NCI-H128 (cell line): ENCODE data around the gene RPL36AL.
"Not testable (repeated sequence)": the region's sequence is repeated elsewhere in the genome, so short reads cannot be mapped to it uniquely, and the experiment has no call there.

Source experiments
- DNase-seq: peaks from one replicate; lab custom pipeline; 2025; ENCODE audit not compliant: unreplicated experiment; lab: John Stamatoyannopoulos, UW

The RPL36AL gene

GRCh38 chr14:49620182-49621113 is at the start of gene RPL36AL, which contains the start of gene MGAT2:
Gene RPL36AL, minus strand, starts transcription at chr14:49620626. Its CDS starts 1,522 bp downstream, at chr14:49619104.
Gene MGAT2, plus strand, starts transcription at chr14:49620799. Its CDS starts 470 bp downstream, at chr14:49621269.
- peak; percentile 90 for DNase-seq

GRCh38 chr14:49659526-49660455 is 39.4 kb upstream of the RPL36AL start:
- no peak for DNase-seq

GRCh38 chr14:49657500-49657899 is 37.1 kb upstream of the RPL36AL start:
- DNase-seq, result not testable (repeated sequence)

GRCh38 chr14:49654511-49654910 is 34.1 kb upstream of the RPL36AL start:
- DNase-seq, result no peak

GRCh38 chr14:49653508-49653907 is 33.1 kb upstream of the RPL36AL start:
- DNase-seq, result no peak

- no peak for DNase-seq
Measured at GRCh38 chr14:49642163-49642562, 21.7 kb upstream of the RPL36AL start.

GRCh38 chr14:49641697-49642129 is 21.3 kb upstream of the RPL36AL start:
- no peak for DNase-seq

GRCh38 chr14:49640540-49641417 is 20.4 kb upstream of the RPL36AL start:
- DNase-seq, result no peak

GRCh38 chr14:49637534-49638078 is 17.2 kb upstream of the RPL36AL start:
- no peak for DNase-seq

- DNase-seq, result no peak
Measured at GRCh38 chr14:49636866-49637265, 16.4 kb upstream of the RPL36AL start.

- peak; percentile 14 for DNase-seq
Measured at GRCh38 chr14:49634547-49635334, 14.3 kb upstream of the RPL36AL start, which contains the start of gene DNAAF2. Gene DNAAF2, minus strand, starts transcription at chr14:49635244. Its CDS starts 95 bp downstream, at chr14:49635149.

- DNase-seq, result peak; percentile 84
Measured at GRCh38 chr14:49633640-49634546, 13.5 kb upstream of the RPL36AL start.

GRCh38 chr14:49623941-49624839 is 3.8 kb upstream of the RPL36AL start:
- DNase-seq, result no peak

GRCh38 chr14:49623387-49623786 is 3.0 kb upstream of the RPL36AL start:
- no peak for DNase-seq

GRCh38 chr14:49622022-49622607 is 1.7 kb upstream of the RPL36AL start:
- DNase-seq, result no peak

- DNase-seq, result no peak
Measured at GRCh38 chr14:49621114-49621881, 872 bp upstream of the RPL36AL start.
